ENCODE measurements around the gene POU2F3.

DNA sequence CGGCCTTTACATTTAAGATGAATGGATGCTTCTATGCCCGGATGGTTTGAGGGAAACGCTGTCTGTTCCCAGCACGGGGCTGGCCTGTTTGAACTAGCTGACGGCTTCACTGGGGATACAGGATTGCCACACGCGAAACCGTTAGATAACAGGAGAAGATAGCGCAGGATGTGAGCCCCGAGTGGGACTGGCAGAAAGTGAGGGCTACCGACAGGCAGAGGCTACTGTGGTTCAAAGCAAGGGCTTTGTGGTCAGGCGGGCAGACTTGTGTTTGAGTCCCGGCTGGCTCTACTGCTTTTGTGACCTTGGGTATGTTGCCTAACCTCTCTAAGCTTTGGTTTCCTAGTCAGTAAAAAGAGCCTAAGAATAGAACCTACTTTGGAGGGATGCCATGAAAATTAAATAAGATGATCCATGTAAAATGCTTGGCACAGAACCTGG, 31.9 kb upstream of the POU2F3 start:
- TF ChIP-seq ZBTB11 (tag by site-specific recombination; conservative IDR thresholded peaks at IDR 0.05; ENCODE audit: low read depth) = no peak
- TF ChIP-seq, protein P1, sequence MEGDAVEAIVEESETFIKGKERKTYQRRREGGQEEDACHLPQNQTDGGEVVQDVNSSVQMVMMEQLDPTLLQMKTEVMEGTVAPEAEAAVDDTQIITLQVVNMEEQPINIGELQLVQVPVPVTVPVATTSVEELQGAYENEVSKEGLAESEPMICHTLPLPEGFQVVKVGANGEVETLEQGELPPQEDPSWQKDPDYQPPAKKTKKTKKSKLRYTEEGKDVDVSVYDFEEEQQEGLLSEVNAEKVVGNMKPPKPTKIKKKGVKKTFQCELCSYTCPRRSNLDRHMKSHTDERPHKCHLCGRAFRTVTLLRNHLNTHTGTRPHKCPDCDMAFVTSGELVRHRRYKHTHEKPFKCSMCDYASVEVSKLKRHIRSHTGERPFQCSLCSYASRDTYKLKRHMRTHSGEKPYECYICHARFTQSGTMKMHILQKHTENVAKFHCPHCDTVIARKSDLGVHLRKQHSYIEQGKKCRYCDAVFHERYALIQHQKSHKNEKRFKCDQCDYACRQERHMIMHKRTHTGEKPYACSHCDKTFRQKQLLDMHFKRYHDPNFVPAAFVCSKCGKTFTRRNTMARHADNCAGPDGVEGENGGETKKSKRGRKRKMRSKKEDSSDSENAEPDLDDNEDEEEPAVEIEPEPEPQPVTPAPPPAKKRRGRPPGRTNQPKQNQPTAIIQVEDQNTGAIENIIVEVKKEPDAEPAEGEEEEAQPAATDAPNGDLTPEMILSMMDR (tag by site-specific recombination; IDR thresholded peaks at IDR 0.05) = no peak
- no peak for TF ChIP-seq SP2 (tag by site-specific recombination; IDR thresholded peaks at IDR 0.05)
- TF ChIP-seq, protein P2, sequence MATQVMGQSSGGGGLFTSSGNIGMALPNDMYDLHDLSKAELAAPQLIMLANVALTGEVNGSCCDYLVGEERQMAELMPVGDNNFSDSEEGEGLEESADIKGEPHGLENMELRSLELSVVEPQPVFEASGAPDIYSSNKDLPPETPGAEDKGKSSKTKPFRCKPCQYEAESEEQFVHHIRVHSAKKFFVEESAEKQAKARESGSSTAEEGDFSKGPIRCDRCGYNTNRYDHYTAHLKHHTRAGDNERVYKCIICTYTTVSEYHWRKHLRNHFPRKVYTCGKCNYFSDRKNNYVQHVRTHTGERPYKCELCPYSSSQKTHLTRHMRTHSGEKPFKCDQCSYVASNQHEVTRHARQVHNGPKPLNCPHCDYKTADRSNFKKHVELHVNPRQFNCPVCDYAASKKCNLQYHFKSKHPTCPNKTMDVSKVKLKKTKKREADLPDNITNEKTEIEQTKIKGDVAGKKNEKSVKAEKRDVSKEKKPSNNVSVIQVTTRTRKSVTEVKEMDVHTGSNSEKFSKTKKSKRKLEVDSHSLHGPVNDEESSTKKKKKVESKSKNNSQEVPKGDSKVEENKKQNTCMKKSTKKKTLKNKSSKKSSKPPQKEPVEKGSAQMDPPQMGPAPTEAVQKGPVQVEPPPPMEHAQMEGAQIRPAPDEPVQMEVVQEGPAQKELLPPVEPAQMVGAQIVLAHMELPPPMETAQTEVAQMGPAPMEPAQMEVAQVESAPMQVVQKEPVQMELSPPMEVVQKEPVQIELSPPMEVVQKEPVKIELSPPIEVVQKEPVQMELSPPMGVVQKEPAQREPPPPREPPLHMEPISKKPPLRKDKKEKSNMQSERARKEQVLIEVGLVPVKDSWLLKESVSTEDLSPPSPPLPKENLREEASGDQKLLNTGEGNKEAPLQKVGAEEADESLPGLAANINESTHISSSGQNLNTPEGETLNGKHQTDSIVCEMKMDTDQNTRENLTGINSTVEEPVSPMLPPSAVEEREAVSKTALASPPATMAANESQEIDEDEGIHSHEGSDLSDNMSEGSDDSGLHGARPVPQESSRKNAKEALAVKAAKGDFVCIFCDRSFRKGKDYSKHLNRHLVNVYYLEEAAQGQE (tag by site-specific recombination; IDR thresholded peaks at IDR 0.05) = no peak
- TF ChIP-seq, protein P3, sequence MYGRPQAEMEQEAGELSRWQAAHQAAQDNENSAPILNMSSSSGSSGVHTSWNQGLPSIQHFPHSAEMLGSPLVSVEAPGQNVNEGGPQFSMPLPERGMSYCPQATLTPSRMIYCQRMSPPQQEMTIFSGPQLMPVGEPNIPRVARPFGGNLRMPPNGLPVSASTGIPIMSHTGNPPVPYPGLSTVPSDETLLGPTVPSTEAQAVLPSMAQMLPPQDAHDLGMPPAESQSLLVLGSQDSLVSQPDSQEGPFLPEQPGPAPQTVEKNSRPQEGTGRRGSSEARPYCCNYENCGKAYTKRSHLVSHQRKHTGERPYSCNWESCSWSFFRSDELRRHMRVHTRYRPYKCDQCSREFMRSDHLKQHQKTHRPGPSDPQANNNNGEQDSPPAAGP (tag by site-specific recombination; IDR thresholded peaks at IDR 0.05) = no peak
- no peak for TF ChIP-seq ZBTB17 (tag by site-specific recombination; IDR thresholded peaks at IDR 0.05)
- no peak for TF ChIP-seq ZNF121 (tag by site-specific recombination; IDR thresholded peaks at IDR 0.05)
